Spleen (tissue), 11 donors: ENCODE measurements around the gene ITPK1. TPM values are rescaled to one million over a fixed set of nuclear protein-coding genes. Genes with fewer than 3 reads are reported as not detected.

Source experiments
- DNase-seq: peaks from one replicate; pipeline ENCODE4 v3.0.0-alpha.2; 2020
- H3K27ac ChIP-seq, 8 donors: fragments of 200-600 bp; sonication (generic) in 7 of 8; 1 replicate in 4 of 8; 2 replicates in 4 of 8; pipeline versions ENCODE4 v1.5.0 to v1.8.0; 2016 to 2021; ENCODE audit warnings: inconsistent platforms in 4 of 8, mild to moderate bottlenecking in 4 of 8, moderate library complexity in 1 of 8
- H3K27me3 ChIP-seq, 7 donors: fragments of 200-600 bp; sonication (generic) in 6 of 7; replicated peaks in 1 of 7; 1 replicate in 4 of 7; 2 replicates in 3 of 7; pipeline versions ENCODE4 v1.5.0 to v1.8.0; 2016 to 2021; ENCODE audit warnings: inconsistent platforms in 3 of 7, mild to moderate bottlenecking in 1 of 7
- H3K36me3 ChIP-seq, 6 donors: fragments of 200-600 bp; sonication (generic) in 5 of 6; 1 replicate in 4 of 6; 2 replicates in 2 of 6; pipeline versions ENCODE4 v1.5.0 to v1.8.0; 2016 to 2021; ENCODE audit warnings: inconsistent platforms in 2 of 6
- H3K4me1 ChIP-seq, 6 donors: fragments of 200-600 bp; sonication (generic) in 5 of 6; 1 replicate in 3 of 6; 2 replicates in 3 of 6; pipeline versions ENCODE4 v1.5.0 to v1.8.0; 2016 to 2021; ENCODE audit warnings: inconsistent platforms in 3 of 6
- H3K4me3 ChIP-seq, 8 donors: fragments of 200-600 bp; sonication (generic) in 7 of 8; 1 replicate in 4 of 8; 2 replicates in 4 of 8; pipeline versions ENCODE4 v1.5.0 to v1.8.0; 2016 to 2021; ENCODE audit warnings: inconsistent platforms in 4 of 8, mild to moderate bottlenecking in 4 of 8, moderate library complexity in 2 of 8
- H3K9me3 ChIP-seq, 8 donors: fragments of 200-600 bp; sonication (generic) in 7 of 8; 1 replicate in 4 of 8; 2 replicates in 4 of 8; pipeline versions ENCODE4 v1.5.0 to v1.8.0; 2016 to 2021; ENCODE audit warnings: inconsistent platforms in 4 of 8
- POLR2A ChIP-seq, 3 donors: fragments of 450-650 bp; IDR thresholded peaks; one replicate each; pipeline ENCODE4 v1.5.1; 2017; ENCODE audit warnings: antibody characterized with exemption in 3 of 3, mild to moderate bottlenecking in 1 of 3
- POLR2AphosphoS5 ChIP-seq, 3 donors: sonication (generic); formaldehyde crosslinking; IDR thresholded peaks; one replicate each; pipeline ENCODE4 v1.5.1; 2017; ENCODE audit warnings: antibody characterized with exemption in 3 of 3
- WGBS, 5 donors: extraction: QIAGEN DNeasy Blood & Tissue Kit in 3 of 5; methylation state at CpG; one replicate each; pipeline versions ENCODE4 v1.1.5 to v1.1.7; 2013 to 2018; 5-methylcytosine and 5-hydroxymethylcytosine counted together
- intact Hi-C: fragments of 100-400 bp; cut with DNase I; formaldehyde crosslinking; loops from one replicate; pipeline ENCODE4 v1.15.0; 2023; ENCODE audit warnings: low total_unique reads
- polyA plus RNA-seq, 3 donors: library from polyadenylated mRNA; stranded (reverse); fragments of 200-250 nt; gene quantifications; one replicate each; pipeline ENCODE4 v1.2.1, GENCODE V29; 2013
- total RNA-seq, 7 donors: library from RNA; depleted of rRNA in 3 of 7; stranded (reverse); fragments of >200 nt in 3 of 7; fragmentation: NEBNext Ultra II Directional in 4 of 7; extraction: Animal tissue kit (Norgen Biotek cat#: 25700) in 4 of 7; gene quantifications; one replicate each; pipeline versions ENCODE4 v1.1.0 to v1.2.1, GENCODE V29; 2016 to 2021
- TF ChIP-seq, protein P1 (sequence below), 11 experiments: fragments of 200-600 bp in 7 of 11; fragments of 450-650 bp in 4 of 11; sonication (generic) in 4 of 11; IDR thresholded peaks in 8 of 11; conservative IDR thresholded peaks in 3 of 11; 1 replicate in 7 of 11; 2 replicates in 4 of 11; pipeline versions ENCODE4 v1.4.0 to v1.8.0; 2016 to 2021; ENCODE audit warnings: antibody characterized with exemption in 11 of 11, inconsistent platforms in 4 of 11, mild to moderate bottlenecking in 1 of 11
- donor health status: healthy with polysubstance abuse.
- donor health status: DM: no; HTN: no; CAD: no; lungs with moderate emphysema.
- donor health status: DM: no; HTN: no; CAD: no.
- donor health status: Bipolar disorder and iron deficiency.
- donor health status: healthy.
- donor health status: DM: no; HTN: no; CAD: no.
- donor health status: DM: yes; HTN: yes; CAD: no.

ITPK1 gene
- total and polyA plus RNA-seq, 10 donors: 22.9 to 123 (median 68.0) TPM

DNA sequence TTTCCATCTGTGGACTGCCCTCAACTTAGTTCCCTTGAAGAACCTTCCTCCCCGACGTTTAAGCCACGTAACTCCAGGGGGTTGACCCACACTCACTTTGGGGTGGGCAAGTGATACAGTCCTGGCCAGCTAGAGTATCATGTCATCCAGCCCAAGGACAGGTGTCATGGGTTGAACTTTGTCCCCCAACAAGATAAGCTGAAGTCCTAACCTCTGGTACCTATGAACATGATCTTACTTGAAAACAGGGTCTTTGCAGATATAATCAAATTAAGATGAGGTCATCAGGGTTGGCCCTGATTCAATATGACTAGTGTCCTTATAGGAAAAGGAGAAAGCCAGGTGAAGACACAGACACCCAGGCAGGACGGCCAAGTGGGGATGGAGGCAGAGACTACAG lies 68.6 kb downstream of the ITPK1 start:
- Histone ChIP-seq H3K27ac (peak overlapping the region in 2 of 8 donors; percentile 48 to 84), H3K4me3 (no peak overlapping the region), H3K9me3 (no peaks in the 10 kb centered on the region), H3K36me3 (peaks cover 0 to 34% (median 7%) of the 10 kb centered on the region in 6 donors), H3K4me1 (peaks cover 37 to 88% (median 69%) of the 10 kb centered on the region in 6 donors), H3K27me3 (no peaks in the 10 kb centered on the region)
- WGBS, 5 donors: 74 to 94% (median 86%) methylated on average over 4 of the region's 4 CpGs
- intact Hi-C loops: no loop called here
- DNase-seq: no peak
- TF ChIP-seq POLR2A (IDR thresholded peaks at IDR 0.05) (no peak), POLR2AphosphoS5 (IDR thresholded peaks at IDR 0.05) (no peak)
- TF ChIP-seq, protein P1, sequence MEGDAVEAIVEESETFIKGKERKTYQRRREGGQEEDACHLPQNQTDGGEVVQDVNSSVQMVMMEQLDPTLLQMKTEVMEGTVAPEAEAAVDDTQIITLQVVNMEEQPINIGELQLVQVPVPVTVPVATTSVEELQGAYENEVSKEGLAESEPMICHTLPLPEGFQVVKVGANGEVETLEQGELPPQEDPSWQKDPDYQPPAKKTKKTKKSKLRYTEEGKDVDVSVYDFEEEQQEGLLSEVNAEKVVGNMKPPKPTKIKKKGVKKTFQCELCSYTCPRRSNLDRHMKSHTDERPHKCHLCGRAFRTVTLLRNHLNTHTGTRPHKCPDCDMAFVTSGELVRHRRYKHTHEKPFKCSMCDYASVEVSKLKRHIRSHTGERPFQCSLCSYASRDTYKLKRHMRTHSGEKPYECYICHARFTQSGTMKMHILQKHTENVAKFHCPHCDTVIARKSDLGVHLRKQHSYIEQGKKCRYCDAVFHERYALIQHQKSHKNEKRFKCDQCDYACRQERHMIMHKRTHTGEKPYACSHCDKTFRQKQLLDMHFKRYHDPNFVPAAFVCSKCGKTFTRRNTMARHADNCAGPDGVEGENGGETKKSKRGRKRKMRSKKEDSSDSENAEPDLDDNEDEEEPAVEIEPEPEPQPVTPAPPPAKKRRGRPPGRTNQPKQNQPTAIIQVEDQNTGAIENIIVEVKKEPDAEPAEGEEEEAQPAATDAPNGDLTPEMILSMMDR (IDR thresholded peaks at IDR 0.05 in 8 of 11, conservative IDR thresholded peaks at IDR 0.05 in 3 of 11): no peak

DNA sequence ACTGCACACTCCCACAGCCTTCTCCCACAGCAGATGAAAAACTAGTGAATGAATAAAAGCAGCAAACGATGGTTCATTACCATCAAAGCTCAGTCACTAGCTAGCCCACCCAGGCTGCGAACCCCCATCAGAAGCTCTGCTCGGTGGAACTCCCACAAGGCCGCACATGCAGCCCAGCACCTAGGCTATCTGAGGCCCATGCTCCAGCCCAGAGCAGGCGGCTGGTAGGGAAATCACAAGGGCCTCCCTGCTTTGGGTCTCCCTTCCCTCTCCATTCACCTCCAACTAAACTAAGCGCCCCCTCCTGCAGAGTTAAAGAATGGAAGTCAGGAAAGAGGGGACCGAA lies 69.0 kb downstream of the ITPK1 start:
- no peak for DNase-seq
- 79 to 92% (median 91%) methylated on average over 7 of the region's 7 CpGs for WGBS, 5 donors
- Histone ChIP-seq H3K27ac (peak overlapping the region in 2 of 8 donors; percentile 48 to 84), H3K4me1 (peaks cover 38 to 93% (median 74%) of the 10 kb centered on the region in 6 donors), H3K36me3 (peaks cover 0 to 32% (median 7%) of the 10 kb centered on the region in 6 donors), H3K4me3 (no peak overlapping the region), H3K27me3 (no peaks in the 10 kb centered on the region), H3K9me3 (no peaks in the 10 kb centered on the region)
- intact Hi-C loops: no loop called here
- TF ChIP-seq POLR2AphosphoS5 (IDR thresholded peaks at IDR 0.05) (no peak), POLR2A (IDR thresholded peaks at IDR 0.05) (no peak)
- TF ChIP-seq, protein P1 (IDR thresholded peaks at IDR 0.05 in 8 of 11, conservative IDR thresholded peaks at IDR 0.05 in 3 of 11): no peak

DNA sequence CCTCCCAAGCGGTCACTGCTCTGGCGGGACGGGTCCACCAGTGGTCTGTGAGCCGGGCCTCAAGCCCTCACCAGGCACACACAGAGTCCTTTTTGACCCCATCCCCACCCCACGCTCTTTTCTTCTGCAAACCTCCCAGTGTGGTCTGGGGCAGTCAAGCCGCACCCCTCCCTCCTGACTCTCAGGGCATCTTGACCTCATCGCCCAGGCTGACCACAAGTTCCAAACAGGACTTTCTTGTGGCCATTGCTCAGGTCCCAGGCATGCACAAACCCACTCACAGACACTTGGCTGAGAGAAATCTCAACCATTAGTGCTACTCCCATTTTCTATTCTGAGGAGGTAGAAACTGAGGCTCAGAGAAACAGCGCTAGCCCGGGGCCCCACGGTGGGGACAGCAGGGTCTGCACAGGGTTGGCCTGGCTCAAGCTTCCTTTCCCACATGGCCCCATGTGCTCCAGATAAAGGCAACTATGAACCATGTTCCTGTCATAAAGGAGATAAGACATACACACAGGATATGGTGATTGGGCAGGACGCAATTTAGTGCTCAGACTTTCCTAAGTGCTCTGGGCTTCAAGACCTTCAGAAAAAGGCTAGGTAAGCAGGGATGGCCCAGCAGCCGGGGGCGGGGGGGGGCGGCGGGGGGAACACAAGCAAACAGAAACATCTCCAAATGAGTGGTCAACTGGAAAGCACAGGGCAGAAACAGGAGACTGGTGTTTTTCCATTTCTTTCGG lies 69.6 kb downstream of the ITPK1 start:
- TF ChIP-seq POLR2A (IDR thresholded peaks at IDR 0.05): no peak
- peak in 1 of 3 donors; percentile 33 for TF ChIP-seq POLR2AphosphoS5 (IDR thresholded peaks at IDR 0.05)
- peak; percentile 69 for DNase-seq
- peaks cover 0 to 27% (median 6%) of the 10 kb centered on the region in 6 donors for H3K36me3 ChIP-seq
- H3K4me1 ChIP-seq: peaks cover 44 to 95% (median 79%) of the 10 kb centered on the region in 6 donors
- H3K4me3 ChIP-seq: no peak overlapping the region
- no peaks in the 10 kb centered on the region for H3K9me3 ChIP-seq
- intact Hi-C loops: no loop called here
- peak overlapping the region in 2 of 8 donors; percentile 48 to 84 for H3K27ac ChIP-seq
- no peaks in the 10 kb centered on the region for H3K27me3 ChIP-seq
- 69 to 80% (median 70%) methylated on average over 16 of the region's 16 CpGs for WGBS, 5 donors

DNA sequence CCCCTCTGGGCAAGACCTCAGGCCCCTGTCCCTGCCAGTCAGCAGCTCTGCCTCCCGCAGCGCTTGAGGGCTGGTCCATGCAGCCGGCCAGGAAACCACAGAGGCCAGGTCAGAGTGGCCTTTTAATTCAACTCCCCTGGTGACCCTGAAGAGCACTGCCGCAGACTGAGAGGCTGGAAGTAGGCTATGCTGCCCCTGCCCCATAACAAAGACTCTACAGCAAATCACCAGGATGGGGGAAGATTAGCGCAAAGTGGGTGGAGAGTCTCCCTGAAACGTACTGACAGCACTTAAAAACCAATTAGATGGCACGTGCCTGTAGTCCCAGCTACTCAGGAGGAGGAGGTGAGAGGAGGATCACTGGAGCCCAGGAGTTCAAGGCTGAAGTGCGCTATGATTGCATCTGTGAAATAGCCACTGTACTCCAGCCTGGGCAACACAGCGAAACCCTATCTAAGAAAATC lies 70.5 kb downstream of the ITPK1 start:
- peak in 1 of 3 donors; percentile 25 for TF ChIP-seq POLR2AphosphoS5 (IDR thresholded peaks at IDR 0.05)
- TF ChIP-seq, protein P1 (IDR thresholded peaks at IDR 0.05 in 8 of 11, conservative IDR thresholded peaks at IDR 0.05 in 3 of 11): no peak
- WGBS, 5 donors: 49 to 72% (median 60%) methylated on average over 9 of the region's 9 CpGs
- Histone ChIP-seq H3K4me3 (peak overlapping the region in 1 of 8 donors; percentile 8), H3K27me3 (no peaks in the 10 kb centered on the region), H3K9me3 (no peaks in the 10 kb centered on the region), H3K36me3 (peaks cover 0 to 18% (median 2%) of the 10 kb centered on the region in 6 donors), H3K4me1 (peaks cover 48 to 95% (median 84%) of the 10 kb centered on the region in 6 donors), H3K27ac (peak overlapping the region in 7 of 8 donors; percentile 12 to 84 (median 66))
- intact Hi-C loops: no loop called here
- DNase-seq: peak; percentile 79
